Measurements from ENCODE around the gene NAA11. TPM values are rescaled to one million over a fixed set of nuclear protein-coding genes. Genes with fewer than 3 reads are reported as not detected.

The NAA11 gene
- total and polyA plus RNA-seq, 8 donors: not detected

DNA sequence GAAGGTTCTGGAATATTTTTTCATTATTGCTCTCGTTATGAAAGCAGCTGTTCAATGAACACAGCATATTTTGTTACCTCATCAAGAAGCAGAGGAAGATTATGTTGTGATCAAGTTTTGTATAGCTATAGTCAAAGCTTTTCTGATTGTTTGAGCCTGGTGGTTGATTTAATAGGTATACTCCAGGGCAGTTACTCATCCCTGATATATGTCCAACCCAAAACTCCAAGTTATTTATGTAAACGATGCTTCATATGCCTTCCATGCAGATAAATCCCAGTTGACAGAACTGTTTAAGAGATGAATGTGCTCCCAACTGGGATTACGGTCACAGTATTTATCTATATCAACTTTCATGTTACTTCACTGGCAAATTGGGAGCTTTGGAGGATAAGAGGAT, 19.1 kb downstream of the NAA11 start:
- H3K27ac ChIP-seq: no peak overlapping the region
- DNase-seq (no peak), ATAC-seq (no peak)
- no peaks in the 10 kb centered on the region for H3K9me3 ChIP-seq
- no peaks in the 10 kb centered on the region for H3K36me3 ChIP-seq
- no peaks in the 10 kb centered on the region for H3K4me1 ChIP-seq
- TF ChIP-seq, protein P1, sequence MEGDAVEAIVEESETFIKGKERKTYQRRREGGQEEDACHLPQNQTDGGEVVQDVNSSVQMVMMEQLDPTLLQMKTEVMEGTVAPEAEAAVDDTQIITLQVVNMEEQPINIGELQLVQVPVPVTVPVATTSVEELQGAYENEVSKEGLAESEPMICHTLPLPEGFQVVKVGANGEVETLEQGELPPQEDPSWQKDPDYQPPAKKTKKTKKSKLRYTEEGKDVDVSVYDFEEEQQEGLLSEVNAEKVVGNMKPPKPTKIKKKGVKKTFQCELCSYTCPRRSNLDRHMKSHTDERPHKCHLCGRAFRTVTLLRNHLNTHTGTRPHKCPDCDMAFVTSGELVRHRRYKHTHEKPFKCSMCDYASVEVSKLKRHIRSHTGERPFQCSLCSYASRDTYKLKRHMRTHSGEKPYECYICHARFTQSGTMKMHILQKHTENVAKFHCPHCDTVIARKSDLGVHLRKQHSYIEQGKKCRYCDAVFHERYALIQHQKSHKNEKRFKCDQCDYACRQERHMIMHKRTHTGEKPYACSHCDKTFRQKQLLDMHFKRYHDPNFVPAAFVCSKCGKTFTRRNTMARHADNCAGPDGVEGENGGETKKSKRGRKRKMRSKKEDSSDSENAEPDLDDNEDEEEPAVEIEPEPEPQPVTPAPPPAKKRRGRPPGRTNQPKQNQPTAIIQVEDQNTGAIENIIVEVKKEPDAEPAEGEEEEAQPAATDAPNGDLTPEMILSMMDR (IDR thresholded peaks at IDR 0.05): no peak
- H3K4me3 ChIP-seq: no peak overlapping the region
- no peaks in the 10 kb centered on the region for H3K27me3 ChIP-seq
- intact Hi-C loops (cut with DNase I): no loop called here

DNA sequence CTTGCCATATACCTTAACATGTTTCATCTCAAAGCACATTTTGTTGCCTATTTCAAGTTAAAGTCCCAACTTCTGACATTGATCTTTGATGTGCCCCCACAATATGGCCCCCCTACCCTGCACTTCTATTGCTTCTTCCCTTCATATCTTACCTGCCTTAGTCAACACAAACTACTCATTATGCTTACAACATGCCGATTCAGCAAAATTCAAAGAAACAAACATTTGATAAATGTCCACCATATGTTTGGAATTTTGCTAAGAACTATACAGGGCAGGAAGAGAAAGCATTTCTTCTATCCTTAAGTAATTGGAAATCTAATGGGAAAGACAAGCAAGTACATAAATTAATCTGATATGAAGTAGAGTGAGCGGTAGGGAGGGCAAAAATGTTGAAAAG, 25.6 kb downstream of the NAA11 start:
- no peaks in the 10 kb centered on the region for H3K27me3 ChIP-seq

DNA sequence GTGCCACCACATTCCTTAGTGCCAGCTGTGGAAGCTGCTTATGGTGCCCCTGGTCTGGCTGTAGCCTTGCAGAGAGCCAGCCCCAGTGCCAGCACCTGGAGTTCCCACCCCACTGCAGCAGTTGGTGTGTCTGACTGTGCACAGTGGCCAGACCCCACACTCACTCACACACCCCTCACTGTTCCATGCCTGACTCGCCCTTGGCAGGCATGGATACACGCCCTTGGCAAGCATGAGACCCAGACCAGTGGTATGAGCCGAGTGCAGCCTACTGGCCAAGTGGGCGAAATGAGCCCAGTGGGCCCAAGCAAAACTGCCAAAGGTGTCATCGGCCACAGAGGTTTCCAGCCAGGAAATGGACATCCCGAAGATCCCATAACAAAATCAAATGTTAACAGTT, 27.4 kb downstream of the NAA11 start:
- Histone ChIP-seq H3K4me3 (no peak overlapping the region), H3K27me3 (no peaks in the 10 kb centered on the region), H3K4me1 (no peaks in the 10 kb centered on the region), H3K36me3 (no peaks in the 10 kb centered on the region), H3K9me3 (no peaks in the 10 kb centered on the region), H3K27ac (no peak overlapping the region)
- DNase-seq (peak in 1 of 4 donors; percentile 27), ATAC-seq (no peak)
- TF ChIP-seq, protein P1 (IDR thresholded peaks at IDR 0.05): no peak
- intact Hi-C loops (cut with DNase I): no loop called here

More for the DNA sequence above, 25.6 kb downstream of the NAA11 start:
- no peaks in the 10 kb centered on the region for H3K4me1 ChIP-seq
- no peaks in the 10 kb centered on the region for H3K36me3 ChIP-seq
- ATAC-seq (no peak), DNase-seq (no peak)
- H3K27ac ChIP-seq: no peak overlapping the region
- intact Hi-C loops (cut with DNase I): no loop called here
- H3K4me3 ChIP-seq: no peak overlapping the region
- TF ChIP-seq, protein P1 (IDR thresholded peaks at IDR 0.05): no peak
- no peaks in the 10 kb centered on the region for H3K9me3 ChIP-seq

DNA sequence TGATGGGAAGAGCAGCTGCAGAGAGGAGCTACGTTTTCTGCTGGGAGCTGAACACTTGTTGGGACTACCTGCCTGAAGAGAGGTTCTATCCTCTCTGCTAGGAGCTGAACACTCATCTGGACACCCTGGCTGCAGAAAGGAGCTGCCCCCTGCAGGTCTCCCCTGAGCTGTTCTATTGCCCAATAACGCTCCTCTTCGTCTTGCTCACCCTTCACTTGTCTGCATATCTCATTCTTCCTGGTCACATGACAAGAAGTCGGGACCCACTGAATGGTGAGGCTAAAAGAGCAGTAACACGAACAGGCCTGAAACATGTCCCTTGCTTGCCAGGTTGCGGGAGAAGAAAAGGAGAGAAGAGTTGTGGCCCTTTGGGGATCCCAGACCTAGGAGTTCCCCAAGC, 27.8 kb downstream of the NAA11 start:
- ATAC-seq (no peak), DNase-seq (no peak)
- H3K27me3 ChIP-seq: no peaks in the 10 kb centered on the region
- no peaks in the 10 kb centered on the region for H3K9me3 ChIP-seq
- no peak overlapping the region for H3K4me3 ChIP-seq
- no peaks in the 10 kb centered on the region for H3K4me1 ChIP-seq
- no peak overlapping the region for H3K27ac ChIP-seq
- intact Hi-C loops (cut with DNase I): no loop called here
- H3K36me3 ChIP-seq: no peaks in the 10 kb centered on the region
- TF ChIP-seq, protein P1 (IDR thresholded peaks at IDR 0.05): no peak

DNA sequence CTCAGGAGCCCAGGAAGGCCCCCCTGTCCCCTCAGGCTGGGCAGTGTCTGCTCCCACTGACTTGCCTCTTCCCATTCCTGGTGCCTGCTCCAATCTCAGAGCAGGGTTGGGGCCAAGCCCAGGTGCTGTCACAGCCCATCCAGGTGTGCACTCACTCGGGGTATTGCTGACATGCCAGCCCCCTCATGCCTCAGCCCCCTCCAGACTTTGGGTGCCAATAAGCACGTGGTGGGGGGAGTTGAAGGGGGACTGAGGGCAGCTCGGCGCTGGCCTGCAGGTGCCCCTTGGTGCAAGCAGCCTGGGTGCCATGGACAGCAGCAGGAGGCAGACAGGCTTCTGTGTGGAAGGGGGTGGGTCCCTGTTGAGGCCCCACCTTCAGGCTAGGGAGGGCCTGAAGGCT, 28.4 kb downstream of the NAA11 start:
- DNase-seq: peak in 1 of 4 donors; percentile 50
- no peak overlapping the region for H3K27ac ChIP-seq
- no peaks in the 10 kb centered on the region for H3K36me3 ChIP-seq
- no peak for ATAC-seq
- H3K4me3 ChIP-seq: no peak overlapping the region
- no peaks in the 10 kb centered on the region for H3K4me1 ChIP-seq
- intact Hi-C loops (cut with DNase I): no loop called here
- no peaks in the 10 kb centered on the region for H3K9me3 ChIP-seq
- TF ChIP-seq, protein P1 (IDR thresholded peaks at IDR 0.05): no peak
- no peaks in the 10 kb centered on the region for H3K27me3 ChIP-seq
